HEK293 (cell line): ENCODE measurements around the gene KCNB1.
A peak's percentile ranks its signal among the peaks of the same experiment; 100 is the strongest.

Experiments used
- CTCF ChIA-PET: fragments of 350-600 bp; formaldehyde crosslinking; extraction: SDS; loops from one replicate; lab custom pipeline; 2021; ENCODE audit warnings: antibody characterized with exemption; lab: Yijun Ruan, JAX
- POLR2A ChIA-PET: fragments of 300-600 bp; formaldehyde crosslinking; extraction: SDS; loops from one replicate; lab custom pipeline; 2020; ENCODE audit warnings: antibody characterized with exemption, inconsistent platforms; lab: Yijun Ruan, JAX
- H3K27ac ChIP-seq: fragments of 200-500 bp; sonication (Bioruptor generic); 2 replicates; pipeline ENCODE4 v1.5.1; 2014; ENCODE audit warnings: low read depth, low read length, control low read depth, inconsistent platforms; ENCODE audit errors: extremely low read depth
- H3K36me3 ChIP-seq, 2 experiments: fragments of 200-500 bp in 1 of 2; sonication (Bioruptor generic) in 1 of 2; 1 replicate in 1 of 2; 2 replicates in 1 of 2; pipeline ENCODE4 v1.5.1; 2014 to 2017; ENCODE audit warnings: inconsistent platforms in 2 of 2, low read length in 2 of 2; ENCODE audit not compliant: control insufficient read depth in 2 of 2, insufficient read depth in 1 of 2
- H3K4me1 ChIP-seq: fragments of 200-500 bp; sonication (Bioruptor generic); 2 replicates; pipeline ENCODE4 v1.5.1; 2014; ENCODE audit warnings: mild to moderate bottlenecking, low read length, inconsistent platforms; ENCODE audit not compliant: control insufficient read depth, insufficient read depth
- H3K4me3 ChIP-seq: 2 replicates; pipeline ENCODE4 v1.5.1; 2011; ENCODE audit warnings: low read depth, mild to moderate bottlenecking, control low read depth, low read length, moderate library complexity
- H3K9me3 ChIP-seq: fragments of 200-500 bp; sonication (Bioruptor generic); 2 replicates; pipeline ENCODE4 v1.5.1; 2014; ENCODE audit warnings: low read depth, low read length, inconsistent platforms; ENCODE audit not compliant: control insufficient read depth, insufficient read depth
- ATF2 ChIP-seq: fragments of 450-650 bp; formaldehyde crosslinking; IDR thresholded peaks from 2 replicates; pipeline ENCODE4 v1.5.1; 2016; ENCODE audit warnings: missing biosample characterization, missing genetic modification characterization, low read depth
- HIC1 ChIP-seq: fragments of 450-650 bp; formaldehyde crosslinking; IDR thresholded peaks from 2 replicates; pipeline ENCODE4 v1.5.1; 2016; ENCODE audit warnings: missing biosample characterization, missing genetic modification characterization
- KLF17 ChIP-seq: fragments of 450-650 bp; formaldehyde crosslinking; IDR thresholded peaks from 2 replicates; pipeline ENCODE4 v1.5.1; 2016; ENCODE audit warnings: missing biosample characterization, missing genetic modification characterization
- REST ChIP-seq: fragments of 450-650 bp; formaldehyde crosslinking; IDR thresholded peaks from 2 replicates; pipeline ENCODE4 v1.5.1; 2016; ENCODE audit warnings: missing biosample characterization, missing genetic modification characterization
- ZBTB10 ChIP-seq: fragments of 450-650 bp; formaldehyde crosslinking; IDR thresholded peaks from 2 replicates; pipeline ENCODE4 v1.5.1; 2016; ENCODE audit warnings: missing biosample characterization, missing genetic modification characterization
- ZEB2 ChIP-seq: fragments of 450-650 bp; formaldehyde crosslinking; IDR thresholded peaks from 2 replicates; pipeline ENCODE4 v1.5.1; 2016; ENCODE audit warnings: missing biosample characterization, missing genetic modification characterization
- ZNF148 ChIP-seq: fragments of 450-650 bp; formaldehyde crosslinking; IDR thresholded peaks from 2 replicates; pipeline ENCODE4 v1.5.0; 2017; ENCODE audit warnings: missing biosample characterization, missing genetic modification characterization, borderline replicate concordance
- ZNF24 ChIP-seq: fragments of 450-650 bp; formaldehyde crosslinking; IDR thresholded peaks from 2 replicates; pipeline ENCODE4 v1.5.1; 2016; ENCODE audit warnings: missing biosample characterization, missing genetic modification characterization
- ZNF350 ChIP-seq: fragments of 450-650 bp; formaldehyde crosslinking; IDR thresholded peaks from 2 replicates; pipeline ENCODE4 v1.5.0; 2017; ENCODE audit warnings: missing biosample characterization, mild to moderate bottlenecking, missing genetic modification characterization
- ZNF394 ChIP-seq: fragments of 450-650 bp; formaldehyde crosslinking; IDR thresholded peaks from 2 replicates; pipeline ENCODE4 v1.5.1; 2016; ENCODE audit warnings: missing biosample characterization, missing genetic modification characterization, mild to moderate bottlenecking, moderate library complexity, borderline replicate concordance
- ZNF416 ChIP-seq: fragments of 450-650 bp; formaldehyde crosslinking; IDR thresholded peaks from 2 replicates; pipeline ENCODE4 v1.5.1; 2016; ENCODE audit warnings: missing biosample characterization, missing genetic modification characterization
- ZNF426 ChIP-seq: fragments of 450-650 bp; formaldehyde crosslinking; IDR thresholded peaks from 2 replicates; pipeline ENCODE4 v1.5.1; 2017; ENCODE audit warnings: missing biosample characterization, missing genetic modification characterization, mild to moderate bottlenecking, inconsistent platforms, moderate library complexity
- ZNF488 ChIP-seq: fragments of 450-650 bp; formaldehyde crosslinking; IDR thresholded peaks from 2 replicates; pipeline ENCODE4 v1.5.1; 2016; ENCODE audit warnings: missing biosample characterization, missing genetic modification characterization
- ZNF544 ChIP-seq: fragments of 450-650 bp; formaldehyde crosslinking; IDR thresholded peaks from 2 replicates; pipeline ENCODE4 v1.5.0; 2017; ENCODE audit warnings: missing biosample characterization, missing genetic modification characterization
- ZNF600 ChIP-seq: fragments of 450-650 bp; formaldehyde crosslinking; IDR thresholded peaks from 2 replicates; pipeline ENCODE4 v1.5.1; 2016; ENCODE audit warnings: missing biosample characterization, missing genetic modification characterization
- ZNF645 ChIP-seq: fragments of 450-650 bp; formaldehyde crosslinking; IDR thresholded peaks from 2 replicates; pipeline ENCODE4; 2016; ENCODE audit warnings: missing biosample characterization, missing genetic modification characterization

KCNB1 gene

GRCh38 chr20:49320460-49320859 is 162.0 kb downstream of the KCNB1 start (continued):
- TF ChIP-seq ZNF394 (tag by site-specific recombination) (peak; percentile 75), ZNF416 (tag by site-specific recombination) (no peak), ZNF645 (tag by site-specific recombination) (no peak)

GRCh38 chr20:49319208-49319809 is 163.2 kb downstream of the KCNB1 start:
- no peak overlapping the region for H3K4me3 ChIP-seq
- POLR2A ChIA-PET: interaction anchor here (0.5 kb wide), 1 partner anchor 794 kb away, joined by 3 read pairs; the partner anchor contains the start of gene UBE2V1
- CTCF ChIA-PET: interaction anchor here (0.6 to 6.7 kb wide), 4 partner anchors 12 to 74 kb away, joined by 3 to 63 read pairs (median 19); no protein-coding TSS in a partner anchor
- no peak for TF ChIP-seq ZBTB10
- no peak for TF ChIP-seq ZNF600 (tag by site-specific recombination)
- no peak for TF ChIP-seq ZNF544
- TF ChIP-seq ZNF24 (tag by site-specific recombination): no peak
- TF ChIP-seq ZEB2 (tag by site-specific recombination): no peak
- no peak for TF ChIP-seq ZNF350 (tag by site-specific recombination)
- no peak for TF ChIP-seq ZNF148 (tag by site-specific recombination)
- TF ChIP-seq ATF2: no peak
- TF ChIP-seq HIC1 (tag by site-specific recombination): no peak
- no peak for TF ChIP-seq ZNF488
- TF ChIP-seq ZNF426 (tag by site-specific recombination): no peak
- TF ChIP-seq KLF17: no peak
- no peak for TF ChIP-seq REST (tag by site-specific recombination)

More at GRCh38 chr20:49319208-49319809, 163.2 kb downstream of the KCNB1 start:
- Histone ChIP-seq H3K27ac (no peak overlapping the region), H3K9me3 (no peaks in the 10 kb centered on the region), H3K36me3 (no peaks in the 10 kb centered on the region), H3K4me1 (no peaks in the 10 kb centered on the region)
